Spleen (tissue), 11 donors: Measurements from ENCODE around the gene RAPGEF3. TPM values are rescaled to one million over a fixed set of nuclear protein-coding genes. Genes with fewer than 3 reads are reported as not detected.
A peak's percentile ranks its signal among the peaks of the same experiment; 100 is the strongest.

Experiments used
- DNase-seq: peaks from one replicate; pipeline ENCODE4 v3.0.0-alpha.2; 2020
- H3K27ac ChIP-seq, 8 donors: fragments of 200-600 bp; sonication (generic) in 7 of 8; 1 replicate in 4 of 8; 2 replicates in 4 of 8; pipeline versions ENCODE4 v1.5.0 to v1.8.0; 2016 to 2021; ENCODE audit warnings: inconsistent platforms in 4 of 8, mild to moderate bottlenecking in 4 of 8, moderate library complexity in 1 of 8
- H3K27me3 ChIP-seq, 7 donors: fragments of 200-600 bp; sonication (generic) in 6 of 7; replicated peaks in 1 of 7; 1 replicate in 4 of 7; 2 replicates in 3 of 7; pipeline versions ENCODE4 v1.5.0 to v1.8.0; 2016 to 2021; ENCODE audit warnings: inconsistent platforms in 3 of 7, mild to moderate bottlenecking in 1 of 7
- H3K36me3 ChIP-seq, 6 donors: fragments of 200-600 bp; sonication (generic) in 5 of 6; 1 replicate in 4 of 6; 2 replicates in 2 of 6; pipeline versions ENCODE4 v1.5.0 to v1.8.0; 2016 to 2021; ENCODE audit warnings: inconsistent platforms in 2 of 6
- H3K4me1 ChIP-seq, 6 donors: fragments of 200-600 bp; sonication (generic) in 5 of 6; 1 replicate in 3 of 6; 2 replicates in 3 of 6; pipeline versions ENCODE4 v1.5.0 to v1.8.0; 2016 to 2021; ENCODE audit warnings: inconsistent platforms in 3 of 6
- H3K4me3 ChIP-seq, 8 donors: fragments of 200-600 bp; sonication (generic) in 7 of 8; 1 replicate in 4 of 8; 2 replicates in 4 of 8; pipeline versions ENCODE4 v1.5.0 to v1.8.0; 2016 to 2021; ENCODE audit warnings: inconsistent platforms in 4 of 8, mild to moderate bottlenecking in 4 of 8, moderate library complexity in 2 of 8
- H3K9me3 ChIP-seq, 8 donors: fragments of 200-600 bp; sonication (generic) in 7 of 8; 1 replicate in 4 of 8; 2 replicates in 4 of 8; pipeline versions ENCODE4 v1.5.0 to v1.8.0; 2016 to 2021; ENCODE audit warnings: inconsistent platforms in 4 of 8
- POLR2A ChIP-seq, 3 donors: fragments of 450-650 bp; IDR thresholded peaks; one replicate each; pipeline ENCODE4 v1.5.1; 2017; ENCODE audit warnings: antibody characterized with exemption in 3 of 3, mild to moderate bottlenecking in 1 of 3
- POLR2AphosphoS5 ChIP-seq, 3 donors: sonication (generic); formaldehyde crosslinking; IDR thresholded peaks; one replicate each; pipeline ENCODE4 v1.5.1; 2017; ENCODE audit warnings: antibody characterized with exemption in 3 of 3
- WGBS, 5 donors: extraction: QIAGEN DNeasy Blood & Tissue Kit in 3 of 5; methylation state at CpG; one replicate each; pipeline versions ENCODE4 v1.1.5 to v1.1.7; 2013 to 2018; 5-methylcytosine and 5-hydroxymethylcytosine counted together
- intact Hi-C: fragments of 100-400 bp; cut with DNase I; formaldehyde crosslinking; loops from one replicate; pipeline ENCODE4 v1.15.0; 2023; ENCODE audit warnings: low total_unique reads
- polyA plus RNA-seq, 3 donors: library from polyadenylated mRNA; stranded (reverse); fragments of 200-250 nt; gene quantifications; one replicate each; pipeline ENCODE4 v1.2.1, GENCODE V29; 2013
- total RNA-seq, 7 donors: library from RNA; depleted of rRNA in 3 of 7; stranded (reverse); fragments of >200 nt in 3 of 7; fragmentation: NEBNext Ultra II Directional in 4 of 7; extraction: Animal tissue kit (Norgen Biotek cat#: 25700) in 4 of 7; gene quantifications; one replicate each; pipeline versions ENCODE4 v1.1.0 to v1.2.1, GENCODE V29; 2016 to 2021
- TF ChIP-seq, protein P1 (sequence below), 11 experiments: fragments of 200-600 bp in 7 of 11; fragments of 450-650 bp in 4 of 11; sonication (generic) in 4 of 11; IDR thresholded peaks in 8 of 11; conservative IDR thresholded peaks in 3 of 11; 1 replicate in 7 of 11; 2 replicates in 4 of 11; pipeline versions ENCODE4 v1.4.0 to v1.8.0; 2016 to 2021; ENCODE audit warnings: antibody characterized with exemption in 11 of 11, inconsistent platforms in 4 of 11, mild to moderate bottlenecking in 1 of 11
- donor health status: healthy with polysubstance abuse.
- donor health status: DM: no; HTN: no; CAD: no; lungs with moderate emphysema.
- donor health status: DM: no; HTN: no; CAD: no.
- donor health status: Bipolar disorder and iron deficiency.
- donor health status: healthy.
- donor health status: DM: no; HTN: no; CAD: no.
- donor health status: DM: yes; HTN: yes; CAD: no.

Gene RAPGEF3
- total and polyA plus RNA-seq, 10 donors = 21.4 to 116 (median 58.7) TPM

DNA sequence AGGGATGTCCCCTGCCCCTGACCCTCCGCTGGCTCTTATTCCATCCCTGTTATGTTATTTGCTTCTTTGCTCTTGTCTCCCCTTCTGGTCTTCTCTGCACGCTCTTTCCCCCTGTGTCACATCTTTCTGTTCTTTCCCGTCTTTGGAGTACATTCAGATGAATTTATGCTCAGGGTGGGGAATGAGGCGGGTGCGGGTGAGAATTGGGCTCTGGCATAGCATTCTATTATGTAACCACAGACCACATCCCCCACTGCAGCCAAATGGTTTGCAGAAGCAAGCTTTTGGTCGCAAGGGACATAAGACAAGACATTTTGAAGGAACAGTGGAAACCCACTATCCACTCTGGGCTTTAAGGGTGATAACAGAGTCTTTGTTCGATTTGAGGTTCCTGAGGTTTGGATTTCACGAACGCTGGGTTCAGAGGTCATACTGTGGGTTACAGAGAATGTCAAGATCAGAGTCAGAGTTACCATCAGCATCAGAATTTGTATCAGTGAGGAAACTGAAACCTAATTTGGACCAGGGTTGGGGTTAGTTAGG lies 37.2 kb downstream of the RAPGEF3 start:
- Histone ChIP-seq H3K27me3 (no peaks in the 10 kb centered on the region), H3K27ac (no peak overlapping the region), H3K9me3 (no peaks in the 10 kb centered on the region), H3K4me3 (no peak overlapping the region), H3K4me1 (peaks cover 13 to 46% (median 19%) of the 10 kb centered on the region in 6 donors), H3K36me3 (peaks cover 0 to 42% (median 9%) of the 10 kb centered on the region in 6 donors)
- WGBS, 5 donors = 38 to 65% (median 47%) methylated on average over 9 of the region's 9 CpGs
- intact Hi-C loops = no loop called here
- DNase-seq = no peak
- no peak for TF ChIP-seq POLR2A (IDR thresholded peaks at IDR 0.05)
- TF ChIP-seq POLR2AphosphoS5 (IDR thresholded peaks at IDR 0.05) = no peak

DNA sequence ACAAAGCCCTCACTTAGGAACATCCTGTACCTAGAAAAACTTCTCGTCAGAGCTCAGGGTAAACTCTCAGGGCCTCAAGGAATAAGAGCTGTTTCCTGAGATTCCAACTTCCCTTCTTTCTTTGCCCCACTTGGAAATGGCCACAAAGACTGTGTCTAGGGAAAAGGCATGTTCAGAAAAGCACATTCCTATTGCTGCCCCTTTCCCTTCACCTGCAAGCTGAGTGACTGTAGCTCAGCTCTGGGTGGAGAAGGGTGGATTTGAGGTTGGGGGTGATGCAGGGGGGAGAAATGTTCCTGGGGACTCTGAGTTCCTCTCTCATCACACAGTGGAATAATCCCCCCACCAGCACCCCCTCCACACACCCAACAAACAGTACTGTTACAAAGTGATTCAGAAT lies 40.1 kb downstream of the RAPGEF3 start:
- peaks cover 20 to 72% (median 33%) of the 10 kb centered on the region in 6 donors for H3K4me1 ChIP-seq
- WGBS, 5 donors = 64 to 86% (median 71%) methylated on average over 1 of the region's 1 CpG
- DNase-seq = no peak
- no peaks in the 10 kb centered on the region for H3K27me3 ChIP-seq
- no peaks in the 10 kb centered on the region for H3K9me3 ChIP-seq
- intact Hi-C loops = loop anchor here (5.0 to 10.0 kb wide), 3 partner anchors 49 to 446 kb away; no protein-coding TSS in a partner anchor
- peaks cover 0 to 35% (median 6%) of the 10 kb centered on the region in 6 donors for H3K36me3 ChIP-seq
- TF ChIP-seq POLR2AphosphoS5 (IDR thresholded peaks at IDR 0.05) = no peak
- no peak for TF ChIP-seq POLR2A (IDR thresholded peaks at IDR 0.05)
- TF ChIP-seq, protein P1, sequence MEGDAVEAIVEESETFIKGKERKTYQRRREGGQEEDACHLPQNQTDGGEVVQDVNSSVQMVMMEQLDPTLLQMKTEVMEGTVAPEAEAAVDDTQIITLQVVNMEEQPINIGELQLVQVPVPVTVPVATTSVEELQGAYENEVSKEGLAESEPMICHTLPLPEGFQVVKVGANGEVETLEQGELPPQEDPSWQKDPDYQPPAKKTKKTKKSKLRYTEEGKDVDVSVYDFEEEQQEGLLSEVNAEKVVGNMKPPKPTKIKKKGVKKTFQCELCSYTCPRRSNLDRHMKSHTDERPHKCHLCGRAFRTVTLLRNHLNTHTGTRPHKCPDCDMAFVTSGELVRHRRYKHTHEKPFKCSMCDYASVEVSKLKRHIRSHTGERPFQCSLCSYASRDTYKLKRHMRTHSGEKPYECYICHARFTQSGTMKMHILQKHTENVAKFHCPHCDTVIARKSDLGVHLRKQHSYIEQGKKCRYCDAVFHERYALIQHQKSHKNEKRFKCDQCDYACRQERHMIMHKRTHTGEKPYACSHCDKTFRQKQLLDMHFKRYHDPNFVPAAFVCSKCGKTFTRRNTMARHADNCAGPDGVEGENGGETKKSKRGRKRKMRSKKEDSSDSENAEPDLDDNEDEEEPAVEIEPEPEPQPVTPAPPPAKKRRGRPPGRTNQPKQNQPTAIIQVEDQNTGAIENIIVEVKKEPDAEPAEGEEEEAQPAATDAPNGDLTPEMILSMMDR (IDR thresholded peaks at IDR 0.05 in 8 of 11, conservative IDR thresholded peaks at IDR 0.05 in 3 of 11) = no peak
- H3K4me3 ChIP-seq = no peak overlapping the region
- H3K27ac ChIP-seq = peak overlapping the region in 7 of 8 donors; percentile 61 to 92 (median 83)

DNA sequence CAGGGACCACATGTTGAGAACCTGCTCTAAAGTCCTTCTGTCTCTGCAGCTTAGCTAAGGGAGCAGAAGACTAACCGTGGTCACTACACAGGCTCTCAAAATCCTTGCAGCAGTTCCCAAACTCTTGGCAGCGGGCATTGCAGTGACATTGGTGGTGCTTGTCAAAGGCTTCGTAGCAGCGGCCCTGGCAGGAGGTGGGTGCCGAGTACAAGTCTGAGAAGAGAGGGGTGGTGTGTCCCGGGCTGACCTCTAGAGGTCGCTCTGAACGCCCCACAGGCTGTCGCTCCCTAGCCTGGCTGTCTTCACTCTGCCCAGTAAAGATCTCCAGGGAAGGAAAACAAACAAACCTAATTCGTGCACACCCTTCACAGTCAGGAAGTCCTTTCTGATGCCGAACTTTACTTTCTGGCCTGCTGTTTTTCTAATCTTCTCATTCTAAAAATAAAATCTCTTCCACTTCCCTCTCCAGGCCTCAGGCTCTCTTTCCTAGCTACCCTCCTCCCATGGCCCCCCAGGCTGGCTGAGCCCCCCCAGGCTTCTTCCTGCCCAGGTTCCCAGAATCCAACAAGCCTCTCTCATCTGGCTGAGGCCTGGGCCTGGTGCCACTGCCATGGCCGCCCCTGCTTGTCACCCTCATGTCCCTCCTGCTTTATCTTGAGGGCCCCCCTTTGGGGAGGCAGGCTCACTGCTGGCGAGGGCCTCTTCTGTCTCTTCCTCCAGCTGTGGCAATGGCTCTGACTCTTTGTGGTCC lies 41.1 kb downstream of the RAPGEF3 start:
- no peak overlapping the region for H3K4me3 ChIP-seq
- no peaks in the 10 kb centered on the region for H3K27me3 ChIP-seq
- peak; percentile 84 for DNase-seq
- peaks cover 0 to 33% (median 4%) of the 10 kb centered on the region in 6 donors for H3K36me3 ChIP-seq
- H3K4me1 ChIP-seq = peaks cover 20 to 66% (median 33%) of the 10 kb centered on the region in 6 donors
- H3K9me3 ChIP-seq = no peaks in the 10 kb centered on the region
- H3K27ac ChIP-seq = peak overlapping the region; percentile 61 to 92 (median 80)
- TF ChIP-seq, protein P1 (IDR thresholded peaks at IDR 0.05 in 8 of 11, conservative IDR thresholded peaks at IDR 0.05 in 3 of 11) = peak in 10 of 11 experiments; percentile 34 to 78 (median 67)
- TF ChIP-seq POLR2AphosphoS5 (IDR thresholded peaks at IDR 0.05) (peak; percentile 28 to 58 (median 33)), POLR2A (IDR thresholded peaks at IDR 0.05) (no peak)
- 10 to 28% (median 19%) methylated on average over 10 to 13 of the region's 13 CpGs for WGBS, 5 donors
- intact Hi-C loops = loop anchor here (5.0 to 10.0 kb wide), 3 partner anchors 50 to 447 kb away; no protein-coding TSS in a partner anchor

DNA sequence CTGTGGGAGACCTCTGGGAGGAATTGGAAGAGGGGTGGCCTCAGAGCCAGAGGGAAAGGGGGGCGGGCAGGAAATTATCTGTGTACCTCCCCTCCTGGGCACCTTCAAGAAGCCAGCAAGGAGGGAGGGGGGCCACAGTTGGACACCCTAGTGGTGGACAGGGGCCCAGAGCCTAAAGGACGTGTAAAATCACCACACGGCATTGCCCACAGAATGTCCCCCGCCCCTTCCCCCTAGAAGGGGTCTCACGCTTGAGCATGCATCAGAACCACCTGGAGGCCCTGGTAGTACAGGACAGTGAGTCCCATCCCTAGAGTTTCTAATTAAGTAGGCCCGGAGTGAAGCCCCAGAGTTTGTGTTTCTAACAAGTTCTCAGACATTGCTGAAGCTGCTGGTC lies 41.6 kb downstream of the RAPGEF3 start:
- peak overlapping the region in 6 of 8 donors; percentile 68 to 92 (median 83) for H3K27ac ChIP-seq
- TF ChIP-seq POLR2AphosphoS5 (IDR thresholded peaks at IDR 0.05) (no peak), POLR2A (IDR thresholded peaks at IDR 0.05) (no peak)
- TF ChIP-seq, protein P1 (IDR thresholded peaks at IDR 0.05 in 8 of 11, conservative IDR thresholded peaks at IDR 0.05 in 3 of 11) = no peak
- H3K36me3 ChIP-seq = peaks cover 0 to 31% (median 2%) of the 10 kb centered on the region in 6 donors
- H3K4me3 ChIP-seq = no peak overlapping the region
- no peaks in the 10 kb centered on the region for H3K27me3 ChIP-seq
- DNase-seq = no peak
- intact Hi-C loops = loop anchor here (5.0 to 10.0 kb wide), 3 partner anchors 50 to 448 kb away; no protein-coding TSS in a partner anchor
- WGBS, 5 donors = 71 to 86% (median 81%) methylated on average over 2 to 6 of the region's 6 CpGs
- H3K4me1 ChIP-seq = peaks cover 20 to 62% (median 32%) of the 10 kb centered on the region in 6 donors
- H3K9me3 ChIP-seq = no peaks in the 10 kb centered on the region
